ENCODE data around the gene HDAC7. TPM values are rescaled to one million over a fixed set of nuclear protein-coding genes. Genes with fewer than 3 reads are reported as not detected.
A peak's percentile ranks its signal among the peaks of the same experiment; 100 is the strongest.

The HDAC7 gene
- total and polyA plus RNA-seq, 4 donors, result 49.3 to 119 (median 69.7) TPM

- peak; percentile 28 to 90 (median 88) for DNase-seq
- TF ChIP-seq CTCF (IDR thresholded peaks at IDR 0.05; ENCODE audit: control extremely low read depth, extremely low read depth), result no peak
- no peak overlapping the region for H3K27ac ChIP-seq (ENCODE audit: low read depth in 1 of 2, low read length in 1 of 2)
Observed at GRCh38 chr12:47841501-47841900, 21.8 kb upstream of the HDAC7 start.

GRCh38 chr12:47840571-47840970 lies 20.9 kb upstream of the HDAC7 start:
- 96 to 100% methylated on average over 1 of the region's 1 CpG for WGBS, 2 donors

More at GRCh38 chr12:47841501-47841900, 21.8 kb upstream of the HDAC7 start:
- ATAC-seq (ENCODE audit: insufficient read depth, low FRiP score), result no peak
- H3K36me3 ChIP-seq (ENCODE audit: control insufficient read depth in 4 of 4, insufficient read depth in 4 of 4, low read length in 4 of 4), result peaks cover 0 to 10% (median 0%) of the 10 kb centered on the region in 4 donors
- no peak overlapping the region for H3K9ac ChIP-seq (ENCODE audit: insufficient read depth in 1 of 2, low read length in 2 of 2)
- peaks cover 0 to 21% (median 7%) of the 10 kb centered on the region in 5 donors for H3K4me1 ChIP-seq (ENCODE audit: control insufficient read depth in 5 of 5, insufficient read depth in 5 of 5, low read length in 5 of 5)
- 77 to 79% methylated on average over 2 of the region's 2 CpGs for WGBS, 2 donors
- H3K9me3 ChIP-seq (ENCODE audit: control insufficient read depth in 4 of 4, insufficient read depth in 3 of 4, low read length in 3 of 4), result peaks cover 0 to 2% (median 0%) of the 10 kb centered on the region in 4 donors
- no peaks in the 10 kb centered on the region for H3K27me3 ChIP-seq (ENCODE audit: control insufficient read depth in 3 of 3, insufficient read depth in 3 of 3, low read length in 2 of 3)
- no peak overlapping the region for H3K4me3 ChIP-seq

GRCh38 chr12:47839214-47839876 lies 19.6 kb upstream of the HDAC7 start:
- no peaks in the 10 kb centered on the region for H3K27me3 ChIP-seq (ENCODE audit: control insufficient read depth in 3 of 3, insufficient read depth in 3 of 3, low read length in 2 of 3)
- 86 to 93% methylated on average over 8 of the region's 8 CpGs for WGBS, 2 donors
- ATAC-seq (ENCODE audit: insufficient read depth, low FRiP score) (no peak), DNase-seq (no peak)
- H3K27ac ChIP-seq (ENCODE audit: low read depth in 1 of 2, low read length in 1 of 2), result no peak overlapping the region
- peaks cover 0 to 29% (median 6%) of the 10 kb centered on the region in 5 donors for H3K4me1 ChIP-seq (ENCODE audit: control insufficient read depth in 5 of 5, insufficient read depth in 5 of 5, low read length in 5 of 5)
- no peak overlapping the region for H3K4me3 ChIP-seq
- H3K9ac ChIP-seq (ENCODE audit: insufficient read depth in 1 of 2, low read length in 2 of 2), result no peak overlapping the region
- H3K36me3 ChIP-seq (ENCODE audit: control insufficient read depth in 4 of 4, insufficient read depth in 4 of 4, low read length in 4 of 4), result peaks cover 0 to 4% (median 0%) of the 10 kb centered on the region in 4 donors
- no peaks in the 10 kb centered on the region for H3K9me3 ChIP-seq (ENCODE audit: control insufficient read depth in 4 of 4, insufficient read depth in 3 of 4, low read length in 3 of 4)
- TF ChIP-seq CTCF (IDR thresholded peaks at IDR 0.05; ENCODE audit: control extremely low read depth, extremely low read depth), result no peak

More at GRCh38 chr12:47840571-47840970, 20.9 kb upstream of the HDAC7 start:
- peaks cover 0 to 5% (median 0%) of the 10 kb centered on the region in 4 donors for H3K36me3 ChIP-seq (ENCODE audit: control insufficient read depth in 4 of 4, insufficient read depth in 4 of 4, low read length in 4 of 4)
- no peak overlapping the region for H3K4me3 ChIP-seq
- ATAC-seq (ENCODE audit: insufficient read depth, low FRiP score) (no peak), DNase-seq (no peak)
- no peak overlapping the region for H3K9ac ChIP-seq (ENCODE audit: insufficient read depth in 1 of 2, low read length in 2 of 2)
- peaks cover 0 to 26% (median 7%) of the 10 kb centered on the region in 5 donors for H3K4me1 ChIP-seq (ENCODE audit: control insufficient read depth in 5 of 5, insufficient read depth in 5 of 5, low read length in 5 of 5)
- no peak overlapping the region for H3K27ac ChIP-seq (ENCODE audit: low read depth in 1 of 2, low read length in 1 of 2)
- peaks cover 0 to 2% (median 0%) of the 10 kb centered on the region in 4 donors for H3K9me3 ChIP-seq (ENCODE audit: control insufficient read depth in 4 of 4, insufficient read depth in 3 of 4, low read length in 3 of 4)
- no peaks in the 10 kb centered on the region for H3K27me3 ChIP-seq (ENCODE audit: control insufficient read depth in 3 of 3, insufficient read depth in 3 of 3, low read length in 2 of 3)
- no peak for TF ChIP-seq CTCF (IDR thresholded peaks at IDR 0.05; ENCODE audit: control extremely low read depth, extremely low read depth)
